Panc1 (cell line): Measurements from ENCODE around the gene TOR1B.

Experiments
- CTCF ChIP-seq: fragments of 450-650 bp; IDR thresholded peaks from 2 replicates; pipeline ENCODE4 v1.5.1; 2017; ENCODE audit warnings: mild to moderate bottlenecking
- POLR2AphosphoS5 ChIP-seq: IDR thresholded peaks from 2 replicates; pipeline ENCODE4 v1.6.1; 2012; ENCODE audit warnings: mild to moderate bottlenecking, low read depth, low read length, moderate library complexity

GRCh38 chr9:129857207-129857606 is 54.2 kb downstream of the TOR1B start:
- TF ChIP-seq CTCF: no peak
- TF ChIP-seq POLR2AphosphoS5: no peak
